Tibial artery (tissue), 4 donors: ENCODE results near the gene HSPA8.

Experiments
- DNase-seq, 2 donors: peaks; one replicate each; pipeline ENCODE4 v3.0.0-alpha.2; 2019
- H3K27ac ChIP-seq, 2 donors: fragments of 200-600 bp; sonication (generic) in 1 of 2; 1 replicate in 1 of 2; 2 replicates in 1 of 2; pipeline ENCODE4 v1.5.1; 2018 to 2019; ENCODE audit warnings: mild to moderate bottlenecking in 1 of 2
- H3K27me3 ChIP-seq, 2 donors: fragments of 200-600 bp; sonication (generic) in 1 of 2; one replicate each; pipeline versions ENCODE4 v1.5.1 to v1.6.0; 2016 to 2019
- H3K36me3 ChIP-seq, 3 donors: fragments of 200-600 bp; sonication (generic) in 2 of 3; one replicate each; pipeline ENCODE4 v1.5.1; 2016 to 2019; ENCODE audit warnings: mild to moderate bottlenecking in 2 of 3
- H3K4me1 ChIP-seq, 4 donors: fragments of 200-600 bp; sonication (generic) in 2 of 4; 1 replicate in 3 of 4; 2 replicates in 1 of 4; pipeline ENCODE4 v1.5.1; 2016 to 2019
- H3K4me3 ChIP-seq, 2 donors: fragments of 200-600 bp; sonication (generic) in 1 of 2; 1 replicate in 1 of 2; 2 replicates in 1 of 2; pipeline ENCODE4 v1.5.1; 2018 to 2019; ENCODE audit warnings: mild to moderate bottlenecking in 2 of 2
- H3K9me3 ChIP-seq, 3 donors: fragments of 200-600 bp; sonication (generic) in 1 of 3; one replicate each; pipeline ENCODE4 v1.5.1; 2016 to 2019
- intact Hi-C: fragments of 100-400 bp; cut with DNase I; formaldehyde crosslinking; loops from one replicate; pipeline ENCODE4 v1.15.0; 2023; ENCODE audit warnings: low total_unique reads
- TF ChIP-seq, protein P1 (sequence below), 2 experiments: fragments of 200-600 bp in 1 of 2; fragments of 450-650 bp in 1 of 2; IDR thresholded peaks; one replicate each; pipeline ENCODE4 v1.5.1; 2017 to 2019; ENCODE audit warnings: antibody characterized with exemption in 2 of 2, mild to moderate bottlenecking in 1 of 2, moderate library complexity in 1 of 2

Gene HSPA8

DNA sequence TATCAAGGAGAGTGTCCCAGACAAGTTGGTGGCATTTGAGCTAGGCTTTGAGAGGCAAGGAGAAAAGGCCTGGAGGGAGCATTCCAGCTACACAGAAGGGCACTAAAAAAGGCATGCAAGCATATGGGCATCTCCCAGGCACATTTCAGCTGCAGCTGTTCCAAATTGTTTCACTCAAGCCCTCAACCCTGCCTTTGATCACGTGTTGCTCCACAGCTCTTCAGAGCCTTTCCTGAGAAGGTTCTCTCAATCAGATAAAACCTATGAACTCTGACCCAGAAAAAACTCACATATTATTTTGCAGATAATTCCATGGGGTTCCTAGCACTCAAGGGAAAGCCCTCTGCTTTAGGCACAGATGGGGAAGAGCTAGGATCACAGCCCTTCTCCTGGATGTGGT lies 24.4 kb upstream of the HSPA8 start:
- Histone ChIP-seq H3K4me1 (peaks cover 0 to 9% (median 0%) of the 10 kb centered on the region in 4 donors), H3K27ac (no peak overlapping the region), H3K9me3 (no peaks in the 10 kb centered on the region), H3K36me3 (peaks cover 0 to 7% (median 0%) of the 10 kb centered on the region in 3 donors), H3K27me3 (no peaks in the 10 kb centered on the region), H3K4me3 (no peak overlapping the region)
- intact Hi-C loops, result no loop called here
- DNase-seq, result no peak
- TF ChIP-seq, protein P1, sequence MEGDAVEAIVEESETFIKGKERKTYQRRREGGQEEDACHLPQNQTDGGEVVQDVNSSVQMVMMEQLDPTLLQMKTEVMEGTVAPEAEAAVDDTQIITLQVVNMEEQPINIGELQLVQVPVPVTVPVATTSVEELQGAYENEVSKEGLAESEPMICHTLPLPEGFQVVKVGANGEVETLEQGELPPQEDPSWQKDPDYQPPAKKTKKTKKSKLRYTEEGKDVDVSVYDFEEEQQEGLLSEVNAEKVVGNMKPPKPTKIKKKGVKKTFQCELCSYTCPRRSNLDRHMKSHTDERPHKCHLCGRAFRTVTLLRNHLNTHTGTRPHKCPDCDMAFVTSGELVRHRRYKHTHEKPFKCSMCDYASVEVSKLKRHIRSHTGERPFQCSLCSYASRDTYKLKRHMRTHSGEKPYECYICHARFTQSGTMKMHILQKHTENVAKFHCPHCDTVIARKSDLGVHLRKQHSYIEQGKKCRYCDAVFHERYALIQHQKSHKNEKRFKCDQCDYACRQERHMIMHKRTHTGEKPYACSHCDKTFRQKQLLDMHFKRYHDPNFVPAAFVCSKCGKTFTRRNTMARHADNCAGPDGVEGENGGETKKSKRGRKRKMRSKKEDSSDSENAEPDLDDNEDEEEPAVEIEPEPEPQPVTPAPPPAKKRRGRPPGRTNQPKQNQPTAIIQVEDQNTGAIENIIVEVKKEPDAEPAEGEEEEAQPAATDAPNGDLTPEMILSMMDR (IDR thresholded peaks at IDR 0.05), result no peak

DNA sequence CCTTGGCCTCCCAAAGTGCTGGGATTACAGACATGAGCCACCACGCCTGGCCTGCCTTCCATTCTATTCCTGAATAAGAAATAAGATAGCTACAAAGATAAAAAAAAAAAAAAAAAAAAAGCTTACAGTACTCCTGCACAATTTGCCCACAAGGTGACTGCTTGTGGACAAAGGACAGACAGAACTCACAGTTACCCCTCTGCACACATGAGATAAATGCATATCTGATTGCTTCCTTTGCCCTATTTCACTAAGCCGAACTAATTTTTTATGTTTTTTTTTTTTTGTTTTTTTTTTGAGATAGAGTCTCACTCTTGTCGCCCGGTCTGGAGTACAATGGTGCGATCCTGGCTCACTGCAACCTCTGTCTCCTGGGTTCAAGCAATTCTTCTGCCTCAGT lies 23.6 kb upstream of the HSPA8 start:
- H3K27me3 ChIP-seq, result no peaks in the 10 kb centered on the region
- H3K9me3 ChIP-seq, result no peaks in the 10 kb centered on the region
- H3K27ac ChIP-seq, result no peak overlapping the region
- H3K36me3 ChIP-seq, result peaks cover 0 to 7% (median 0%) of the 10 kb centered on the region in 3 donors
- TF ChIP-seq, protein P1 (IDR thresholded peaks at IDR 0.05), result no peak
- DNase-seq, result no peak
- intact Hi-C loops, result no loop called here
- peaks cover 0 to 9% (median 0%) of the 10 kb centered on the region in 4 donors for H3K4me1 ChIP-seq
- no peak overlapping the region for H3K4me3 ChIP-seq

DNA sequence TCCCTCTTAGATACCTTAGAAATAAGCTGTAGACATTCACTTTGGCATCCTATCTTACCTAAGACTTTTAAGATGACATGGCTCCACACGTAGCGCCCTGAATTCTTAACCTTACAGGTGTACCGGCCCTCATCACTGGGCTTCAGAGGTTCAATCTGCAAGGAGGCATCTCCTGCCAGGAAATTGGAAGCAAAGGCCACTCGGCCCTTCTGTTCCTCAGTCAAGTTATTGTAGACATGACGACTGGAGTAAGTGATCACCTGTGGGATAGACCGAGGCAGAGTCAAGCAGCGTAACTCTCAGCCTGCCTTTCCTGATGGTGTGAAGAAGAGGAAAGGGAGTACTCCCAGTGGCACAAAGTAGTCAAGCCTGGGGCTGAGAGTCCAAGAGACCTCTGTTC lies 22.5 kb upstream of the HSPA8 start:
- Histone ChIP-seq H3K27ac (no peak overlapping the region), H3K36me3 (peaks cover 0 to 7% (median 0%) of the 10 kb centered on the region in 3 donors), H3K4me1 (peaks cover 0 to 9% (median 0%) of the 10 kb centered on the region in 4 donors), H3K27me3 (no peaks in the 10 kb centered on the region), H3K4me3 (no peak overlapping the region), H3K9me3 (no peaks in the 10 kb centered on the region)
- intact Hi-C loops, result no loop called here
- DNase-seq, result no peak
- TF ChIP-seq, protein P1 (IDR thresholded peaks at IDR 0.05), result no peak

DNA sequence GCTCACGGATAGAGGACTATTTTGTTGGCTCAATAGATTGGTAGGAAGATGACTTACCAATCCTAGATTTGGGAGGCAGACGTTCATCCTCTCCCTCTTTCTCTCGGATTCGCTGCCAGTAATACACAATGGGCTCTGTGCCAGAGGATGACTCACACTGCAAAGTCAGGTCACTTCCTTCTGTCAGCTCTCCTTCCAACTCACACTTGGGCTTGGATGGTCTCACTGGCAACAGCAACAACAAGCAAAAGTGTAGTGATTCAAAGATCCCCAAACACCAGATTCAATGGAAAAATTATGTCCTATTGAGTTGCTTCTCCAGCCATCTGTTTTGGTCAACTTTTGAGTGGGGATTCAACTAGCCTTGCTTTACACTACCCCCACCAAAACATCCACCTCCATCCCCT lies 21.7 kb upstream of the HSPA8 start:
- H3K36me3 ChIP-seq, result peaks cover 0 to 7% (median 0%) of the 10 kb centered on the region in 3 donors
- DNase-seq, result peak; percentile 80 to 82
- no peaks in the 10 kb centered on the region for H3K27me3 ChIP-seq
- intact Hi-C loops, result no loop called here
- H3K4me3 ChIP-seq, result no peak overlapping the region
- H3K27ac ChIP-seq, result no peak overlapping the region
- peaks cover 0 to 9% (median 0%) of the 10 kb centered on the region in 4 donors for H3K4me1 ChIP-seq
- TF ChIP-seq, protein P1 (IDR thresholded peaks at IDR 0.05), result no peak
- no peaks in the 10 kb centered on the region for H3K9me3 ChIP-seq

DNA sequence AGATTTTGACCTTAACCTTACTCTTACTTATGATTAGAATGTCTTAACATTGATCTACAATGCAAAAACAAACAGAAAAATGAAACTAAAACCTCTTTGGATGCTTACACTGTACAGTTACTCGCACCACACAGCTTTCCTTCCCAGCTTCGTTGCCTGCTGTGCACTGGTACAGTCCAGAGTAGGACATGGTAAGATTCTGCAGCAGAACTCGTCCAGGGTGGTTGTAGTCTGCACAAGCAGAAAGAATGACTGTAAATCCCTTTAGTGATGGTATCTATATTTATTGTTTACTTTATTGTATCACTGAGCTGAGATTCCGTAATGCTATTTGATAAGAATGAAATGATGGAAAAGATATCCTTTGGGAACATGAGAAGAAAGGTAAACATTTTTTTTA lies 21.0 kb upstream of the HSPA8 start:
- no peaks in the 10 kb centered on the region for H3K9me3 ChIP-seq
- no peaks in the 10 kb centered on the region for H3K27me3 ChIP-seq
- DNase-seq, result no peak
- TF ChIP-seq, protein P1 (IDR thresholded peaks at IDR 0.05), result no peak
- H3K27ac ChIP-seq, result no peak overlapping the region
- peaks cover 0 to 7% (median 0%) of the 10 kb centered on the region in 3 donors for H3K36me3 ChIP-seq
- intact Hi-C loops, result no loop called here
- H3K4me3 ChIP-seq, result no peak overlapping the region
- H3K4me1 ChIP-seq, result peaks cover 0 to 9% (median 0%) of the 10 kb centered on the region in 4 donors

DNA sequence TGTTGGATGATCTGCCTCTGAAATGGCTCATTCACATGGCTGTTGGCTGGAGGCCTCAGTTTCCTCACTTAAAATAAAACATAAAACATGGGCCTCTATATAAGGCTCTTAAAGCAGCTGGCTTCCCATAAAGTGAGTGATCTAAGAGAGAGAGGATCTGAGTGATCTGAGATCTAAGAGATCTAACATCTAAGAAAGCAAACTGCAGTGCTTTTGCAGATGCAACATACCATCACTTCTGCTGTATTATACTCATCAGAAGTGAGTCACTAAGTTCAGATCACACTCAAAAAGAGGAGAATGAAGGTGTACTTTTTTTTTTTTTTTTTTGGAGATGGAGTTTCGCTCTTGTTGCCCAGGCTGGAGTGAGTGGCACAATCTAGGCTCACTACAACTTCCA lies 18.1 kb upstream of the HSPA8 start:
- TF ChIP-seq, protein P1 (IDR thresholded peaks at IDR 0.05), result no peak
- H3K36me3 ChIP-seq, result peaks cover 0 to 9% (median 0%) of the 10 kb centered on the region in 3 donors
- no peak overlapping the region for H3K4me3 ChIP-seq
- H3K9me3 ChIP-seq, result no peaks in the 10 kb centered on the region
- no peak overlapping the region for H3K27ac ChIP-seq
- peaks cover 0 to 9% (median 0%) of the 10 kb centered on the region in 4 donors for H3K4me1 ChIP-seq
- no peak for DNase-seq
- intact Hi-C loops, result no loop called here
- no peaks in the 10 kb centered on the region for H3K27me3 ChIP-seq
